HUES64 (cell line): Measurements from ENCODE around the gene KLHL4.
"Not testable (repeated sequence)": the region's sequence is repeated elsewhere in the genome, so short reads cannot be mapped to it uniquely, and the experiment has no call there.

Experiments
- H3K27ac ChIP-seq: 2 replicates; pipeline ENCODE4 v1.7.0; 2013; ENCODE audit warnings: low read depth, low read length, inconsistent platforms
- H3K27me3 ChIP-seq: 2 replicates; pipeline ENCODE4 v1.6.1; 2013; ENCODE audit warnings: mild to moderate bottlenecking, low read length; ENCODE audit not compliant: insufficient read depth
- H3K36me3 ChIP-seq: 2 replicates; pipeline ENCODE4 v1.6.1; 2013; ENCODE audit warnings: mild to moderate bottlenecking, low read length; ENCODE audit not compliant: insufficient read depth
- H3K4me1 ChIP-seq: 2 replicates; pipeline ENCODE4 v1.6.1; 2013; ENCODE audit warnings: mild to moderate bottlenecking, low read length, moderate library complexity; ENCODE audit not compliant: insufficient read depth
- H3K4me3 ChIP-seq: 2 replicates; pipeline ENCODE4 v1.5.1; 2013; ENCODE audit warnings: mild to moderate bottlenecking, low read length, moderate library complexity
- H3K9ac ChIP-seq: 2 replicates; pipeline ENCODE4 v1.6.1; 2013; ENCODE audit warnings: mild to moderate bottlenecking, low read depth, low read length
- H3K9me3 ChIP-seq: 2 replicates; pipeline ENCODE4 v1.6.1; 2013; ENCODE audit warnings: low read depth, low read length; ENCODE audit not compliant: insufficient read depth
- WGBS: fragments of 150-250, 120-280 bp; methylation state at CpG from one replicate; pipeline ENCODE4 v1.1.7; 2013; ENCODE audit warnings: missing lambda C conversion rate; 5-methylcytosine and 5-hydroxymethylcytosine counted together

The KLHL4 gene

DNA sequence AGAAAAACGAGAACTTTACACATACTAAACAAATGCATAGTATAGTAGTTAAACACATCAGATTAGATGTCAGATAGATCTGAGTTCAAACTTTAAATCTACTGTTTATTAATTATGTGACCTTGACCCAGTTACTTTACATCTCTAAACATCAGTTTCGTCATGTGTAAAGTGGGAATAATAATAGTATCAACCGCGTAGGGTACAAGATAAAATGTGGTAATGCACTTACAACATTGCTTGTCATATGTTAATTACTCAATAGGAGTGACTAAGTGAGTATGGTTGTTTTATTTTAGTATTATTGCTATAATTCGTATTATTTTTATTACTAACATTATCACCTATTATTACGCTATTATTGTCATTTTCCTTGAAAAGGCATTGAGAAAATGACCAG is 144.2 kb downstream of the KLHL4 start:
- H3K36me3 ChIP-seq, result no peaks in the 10 kb centered on the region
- no peak overlapping the region for H3K27ac ChIP-seq
- no peaks in the 10 kb centered on the region for H3K27me3 ChIP-seq
- no peaks in the 10 kb centered on the region for H3K9me3 ChIP-seq
- WGBS, result no CpG with 5 or more reads among the region's 6 CpGs
- no peaks in the 10 kb centered on the region for H3K4me1 ChIP-seq
- no peak overlapping the region for H3K9ac ChIP-seq
- H3K4me3 ChIP-seq, result no peak overlapping the region

DNA sequence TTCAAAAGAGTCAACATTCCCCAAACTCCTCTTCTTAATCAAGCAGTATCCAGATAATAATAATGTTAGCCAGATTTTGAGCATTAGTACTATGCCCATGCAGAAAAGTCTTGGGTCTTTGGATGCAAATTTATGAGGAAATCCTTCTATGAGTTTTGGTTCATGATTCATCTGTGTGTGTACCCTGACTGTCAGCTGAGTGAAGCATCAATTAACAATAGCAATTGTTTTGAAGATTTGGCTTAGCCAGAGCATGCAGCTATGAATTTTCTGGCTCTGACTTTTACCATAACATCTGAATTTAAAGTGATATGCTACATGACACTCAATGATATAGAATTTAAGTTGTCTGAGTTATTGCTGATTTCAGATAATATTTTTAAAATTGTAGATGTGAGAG is 145.8 kb downstream of the KLHL4 start:
- no peak overlapping the region for H3K27ac ChIP-seq

DNA sequence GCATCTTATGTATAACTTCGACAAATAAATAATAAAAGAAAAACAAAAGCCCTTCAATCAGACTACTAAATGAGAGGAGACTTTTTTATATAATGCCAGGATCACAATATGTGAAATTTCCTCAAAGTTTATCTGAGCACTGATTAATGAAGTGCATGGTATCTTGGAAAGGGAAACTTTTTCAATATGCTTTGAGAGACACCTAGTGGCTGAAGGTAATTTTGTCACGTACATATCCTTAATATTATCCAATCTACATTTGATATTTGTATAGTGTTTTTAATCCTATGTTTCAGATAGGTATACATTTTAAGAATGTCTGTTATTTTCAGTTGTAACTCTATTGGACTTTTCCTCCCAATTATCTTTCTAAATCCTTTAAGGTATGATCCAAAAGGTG is 146.8 kb downstream of the KLHL4 start:
- WGBS, result no CpG with 5 or more reads among the region's 2 CpGs
- H3K27me3 ChIP-seq, result no peaks in the 10 kb centered on the region

More for the DNA sequence above, 145.8 kb downstream of the KLHL4 start:
- Histone ChIP-seq H3K27me3 (no peaks in the 10 kb centered on the region), H3K36me3 (no peaks in the 10 kb centered on the region), H3K9ac (no peak overlapping the region), H3K4me1 (no peaks in the 10 kb centered on the region), H3K9me3 (no peaks in the 10 kb centered on the region), H3K4me3 (no peak overlapping the region)

DNA sequence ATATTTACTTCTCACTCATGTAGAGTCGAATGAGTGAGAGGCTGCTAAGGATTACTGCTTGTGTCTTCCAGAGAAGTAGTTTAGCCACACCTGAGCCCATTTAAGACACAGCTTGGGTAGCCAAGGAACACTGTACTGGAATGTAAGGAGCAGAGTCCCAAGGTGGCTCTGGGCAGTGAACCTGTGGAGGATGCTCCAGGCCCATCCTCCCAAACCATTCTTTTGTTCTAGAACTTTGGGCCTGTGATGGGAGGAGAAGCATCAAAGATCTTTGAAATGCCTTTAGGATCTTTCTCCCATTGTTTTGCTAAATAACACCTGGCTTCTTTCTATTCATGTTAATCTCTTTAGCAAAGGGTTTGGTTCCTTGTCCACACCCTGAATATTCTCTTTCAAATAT is 162.2 kb downstream of the KLHL4 start:
- peaks cover 5% of the 10 kb centered on the region for H3K4me1 ChIP-seq
- H3K9me3 ChIP-seq, result no peaks in the 10 kb centered on the region
- H3K9ac ChIP-seq, result peak overlapping the region; percentile 60; the same call in 1 of the 2 replicates
- H3K36me3 ChIP-seq, result no peaks in the 10 kb centered on the region
- H3K4me3 ChIP-seq, result peak overlapping the region; percentile 14; the same call in 1 of the 2 replicates
- no peaks in the 10 kb centered on the region for H3K27me3 ChIP-seq
- 83% methylated on average over 1 of the region's 1 CpG for WGBS
- H3K27ac ChIP-seq, result peak overlapping the region; percentile 88; the same call in 1 of the 2 replicates

More for the DNA sequence above, 146.8 kb downstream of the KLHL4 start:
- Histone ChIP-seq H3K9me3 (no peaks in the 10 kb centered on the region), H3K9ac (no peak overlapping the region), H3K4me3 (no peak overlapping the region), H3K27ac (no peak overlapping the region), H3K36me3 (no peaks in the 10 kb centered on the region), H3K4me1 (no peaks in the 10 kb centered on the region)

DNA sequence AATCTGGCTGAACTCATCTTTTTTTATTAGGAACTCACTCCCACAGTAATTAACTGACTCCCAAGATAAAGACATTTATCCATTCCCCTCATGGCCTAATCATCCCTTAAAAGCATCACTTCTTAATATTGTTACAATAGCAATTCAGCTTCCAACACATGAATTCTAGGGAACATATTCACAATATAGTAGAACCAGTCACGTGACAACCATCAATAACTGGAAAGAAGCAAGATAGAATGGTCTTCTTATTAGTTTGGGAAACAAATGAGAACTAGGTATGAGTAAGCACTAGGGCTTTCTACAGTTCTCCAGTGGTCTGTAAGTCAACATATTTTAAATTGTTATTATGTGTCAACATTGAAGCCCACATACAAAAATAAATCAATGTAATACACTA is 170.1 kb downstream of the KLHL4 start:
- H3K27me3 ChIP-seq, result no peaks in the 10 kb centered on the region
- H3K9ac ChIP-seq, result peak overlapping the region; percentile 50
- no peak overlapping the region for H3K4me3 ChIP-seq

DNA sequence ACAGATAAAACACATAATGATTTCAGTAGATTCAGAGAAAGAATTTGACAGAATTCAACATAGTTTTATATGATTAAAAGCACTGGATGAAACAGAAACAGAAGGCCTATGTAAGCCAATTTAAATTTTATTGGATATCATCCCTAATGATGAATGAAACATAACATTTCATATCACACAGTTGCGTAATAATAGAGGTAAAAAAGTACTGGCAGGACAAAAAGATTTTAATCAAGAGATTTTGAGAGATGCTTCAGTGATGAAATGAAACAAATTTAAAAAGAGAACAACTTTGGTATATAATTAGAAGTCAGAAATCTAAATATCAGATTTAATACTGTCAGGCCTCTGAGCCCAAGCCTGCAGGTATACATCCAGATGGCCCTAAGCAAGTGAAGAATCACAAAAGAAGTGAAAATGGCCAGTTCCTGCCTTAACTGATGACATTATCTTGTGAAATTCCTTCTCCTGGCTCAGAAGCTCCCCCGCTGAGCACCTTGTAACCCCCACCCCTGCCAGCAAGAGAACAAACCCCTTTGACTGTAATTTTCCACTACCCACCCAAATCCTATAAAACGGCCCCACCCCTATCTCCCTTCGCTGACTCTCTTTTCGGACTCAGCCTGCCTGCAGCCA is 170.6 kb downstream of the KLHL4 start:
- H3K36me3 ChIP-seq, H3K27me3 ChIP-seq, H3K4me1 ChIP-seq, H3K4me3 ChIP-seq, H3K9me3 ChIP-seq: not testable (repeated sequence)
- Histone ChIP-seq H3K9ac (peak overlapping the region; percentile 50; the same call in 1 of the 2 replicates), H3K27ac (peak overlapping the region; percentile 85)
- WGBS, result 71% methylated on average over 4 of the region's 5 CpGs

More for the DNA sequence above, 170.1 kb downstream of the KLHL4 start:
- Histone ChIP-seq H3K36me3 (no peaks in the 10 kb centered on the region), H3K4me1 (peaks cover 8% of the 10 kb centered on the region), H3K9me3 (no peaks in the 10 kb centered on the region), H3K27ac (peak overlapping the region; percentile 85)
- no CpG with 5 or more reads among the region's 1 CpG for WGBS

DNA sequence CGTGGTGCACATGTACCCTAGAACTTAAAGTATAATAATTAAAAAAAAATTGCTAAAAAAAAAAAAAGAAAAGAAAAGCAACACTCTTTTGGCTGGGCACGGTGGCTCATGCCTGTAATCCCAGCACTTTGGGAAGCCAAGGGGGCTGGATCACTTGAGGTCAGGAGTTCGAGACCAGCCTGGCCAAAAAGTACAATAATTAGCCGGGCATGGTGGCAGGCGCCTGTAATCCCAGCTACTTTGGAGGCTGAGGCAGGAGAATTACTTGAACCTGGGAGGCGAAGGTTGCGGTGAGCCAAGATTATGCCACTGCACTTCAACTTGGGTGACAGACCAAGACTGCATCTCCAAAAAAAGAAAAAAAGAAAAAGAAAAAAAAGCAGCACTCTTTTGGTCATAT is 171.6 kb downstream of the KLHL4 start:
- not testable (repeated sequence) for H3K4me1 ChIP-seq, H3K4me3 ChIP-seq, H3K9me3 ChIP-seq, H3K27me3 ChIP-seq, H3K27ac ChIP-seq, H3K9ac ChIP-seq, H3K36me3 ChIP-seq
- 95% methylated on average over 5 of the region's 7 CpGs for WGBS

DNA sequence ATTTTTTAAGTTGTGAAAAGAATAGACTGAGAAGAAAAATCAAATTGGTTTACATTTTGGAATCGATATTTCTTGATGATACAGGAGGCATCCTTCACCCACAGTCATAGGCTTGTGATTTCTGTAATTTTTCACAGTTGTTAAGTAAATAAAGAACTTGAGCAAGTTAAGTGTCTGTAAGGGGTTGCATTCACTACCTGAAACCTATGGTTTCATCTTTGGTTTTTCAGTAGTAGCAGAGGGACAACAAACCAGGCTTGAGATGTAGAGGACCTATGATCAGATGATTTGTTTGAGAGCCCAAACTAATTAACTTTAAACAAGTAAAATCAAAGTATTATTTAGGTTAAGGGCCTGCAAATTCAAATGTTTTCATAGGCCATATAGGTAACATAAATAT is 175.6 kb downstream of the KLHL4 start:
- Histone ChIP-seq H3K27ac (no peak overlapping the region), H3K9me3 (no peaks in the 10 kb centered on the region), H3K4me3 (no peak overlapping the region), H3K9ac (no peak overlapping the region), H3K36me3 (no peaks in the 10 kb centered on the region), H3K27me3 (no peaks in the 10 kb centered on the region), H3K4me1 (0 out of 2 replicates have a peak, but pooled peaks cover under 1% of the 10 kb centered on the region)
- WGBS, result 100% methylated on average over 1 of the region's 1 CpG

DNA sequence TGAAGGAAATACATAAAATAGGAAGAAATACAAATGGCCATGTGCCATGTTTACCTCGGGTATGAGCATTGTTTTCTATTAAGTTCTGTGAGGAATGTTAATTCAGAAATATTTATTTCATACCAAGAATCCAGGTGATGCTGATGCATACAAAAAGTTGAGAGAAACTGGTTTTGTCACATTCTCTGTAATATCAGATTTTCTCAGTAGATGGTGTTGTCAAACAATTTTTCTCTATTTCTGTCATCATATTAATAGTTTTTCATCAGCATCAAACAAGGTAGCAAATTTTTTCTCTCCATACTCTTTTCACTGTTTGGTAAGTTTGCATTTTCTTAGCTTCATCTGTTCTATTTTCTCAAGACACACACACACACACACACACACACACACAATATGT is 179.8 kb downstream of the KLHL4 start:
- WGBS, result no CpG with 5 or more reads among the region's 1 CpG

DNA sequence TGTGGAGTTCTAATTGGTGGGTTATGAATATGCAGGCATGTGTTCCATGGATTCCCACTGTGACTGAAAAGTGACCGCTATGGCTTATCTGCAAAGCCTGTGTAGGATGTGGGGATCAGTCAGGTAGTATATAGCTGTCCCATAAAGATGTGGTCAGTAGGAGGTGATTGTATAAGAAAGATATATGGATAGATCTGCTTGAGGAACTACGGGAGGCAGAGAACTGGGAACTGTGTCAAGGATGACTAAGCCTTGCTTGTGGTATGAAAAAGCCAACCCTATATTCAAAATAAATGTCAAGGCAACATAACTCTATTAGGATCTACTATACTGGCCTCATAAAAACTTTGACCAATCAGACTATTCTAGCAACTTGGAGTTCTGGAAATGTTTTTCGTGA is 185.2 kb downstream of the KLHL4 start:
- Histone ChIP-seq H3K9ac (no peak overlapping the region), H3K27ac (no peak overlapping the region), H3K9me3 (no peaks in the 10 kb centered on the region), H3K27me3 (no peaks in the 10 kb centered on the region), H3K4me1 (no peaks in the 10 kb centered on the region), H3K4me3 (no peak overlapping the region), H3K36me3 (no peaks in the 10 kb centered on the region)
- 87% methylated on average over 1 of the region's 3 CpGs for WGBS

More for the DNA sequence above, 179.8 kb downstream of the KLHL4 start:
- H3K9me3 ChIP-seq, result no peaks in the 10 kb centered on the region
- H3K27ac ChIP-seq, result no peak overlapping the region
- H3K4me1 ChIP-seq, result no peaks in the 10 kb centered on the region
- H3K27me3 ChIP-seq, result no peaks in the 10 kb centered on the region
- H3K36me3 ChIP-seq, result no peaks in the 10 kb centered on the region
- no peak overlapping the region for H3K4me3 ChIP-seq
- H3K9ac ChIP-seq, result no peak overlapping the region

DNA sequence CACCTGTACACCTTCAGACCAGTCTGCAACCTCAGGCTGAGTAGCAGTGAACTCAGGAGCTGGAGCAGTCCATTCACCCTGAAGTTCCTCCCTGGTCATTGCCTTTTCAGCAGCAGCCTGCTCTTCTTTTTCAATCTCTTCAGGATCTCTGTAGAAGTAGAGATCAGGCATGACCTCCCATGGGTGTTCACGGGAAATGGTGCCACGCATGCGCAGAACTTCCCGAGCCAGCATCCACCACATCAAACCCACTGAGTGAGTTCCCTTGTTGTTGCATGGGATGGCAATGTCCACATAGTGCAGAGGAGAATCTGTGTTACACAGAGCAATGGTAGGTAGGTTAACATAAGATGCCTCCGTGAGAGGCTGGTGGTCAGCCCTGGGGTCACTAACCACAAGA is 185.9 kb downstream of the KLHL4 start:
- not testable (repeated sequence) for H3K4me1 ChIP-seq, H3K36me3 ChIP-seq, H3K4me3 ChIP-seq, H3K27me3 ChIP-seq, H3K27ac ChIP-seq, H3K9me3 ChIP-seq, H3K9ac ChIP-seq
- WGBS, result 92% methylated on average over 1 of the region's 5 CpGs

DNA sequence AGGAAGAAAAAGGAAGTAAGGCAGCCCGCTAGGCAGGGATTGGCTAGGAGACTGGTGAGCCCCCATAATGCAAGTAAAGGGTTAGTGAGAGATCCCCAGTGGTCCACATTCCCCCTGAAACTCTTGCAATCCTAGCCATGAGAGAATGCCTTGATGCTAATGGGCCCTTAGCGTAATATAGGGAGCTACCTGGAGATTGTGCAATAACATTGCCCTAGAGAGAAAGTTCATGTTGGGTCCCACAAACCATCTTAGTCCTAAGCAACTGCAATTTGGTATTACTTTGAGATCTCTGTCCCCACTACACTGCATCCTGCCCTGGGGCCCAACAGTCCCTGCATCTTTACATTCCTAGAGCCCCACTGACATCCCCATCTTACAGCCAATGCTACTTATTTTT is 188.5 kb downstream of the KLHL4 start:
- H3K27me3 ChIP-seq, result no peaks in the 10 kb centered on the region
- WGBS, result 100% methylated on average over 2 of the region's 2 CpGs
- H3K9ac ChIP-seq, result no peak overlapping the region
- no peaks in the 10 kb centered on the region for H3K4me1 ChIP-seq
- H3K36me3 ChIP-seq, result no peaks in the 10 kb centered on the region
- H3K27ac ChIP-seq, result no peak overlapping the region
- no peaks in the 10 kb centered on the region for H3K9me3 ChIP-seq
- H3K4me3 ChIP-seq, result no peak overlapping the region
